HG03139 (cell line): ENCODE data around the gene GATA2.

Experiments used
- ATAC-seq: cut with Tn5 transposase; IDR thresholded peaks from one replicate; pipeline ENCODE4 v1.9.1; 2021; ENCODE audit not compliant: unreplicated experiment

GATA2 gene

GRCh38 chr3:128476659-128477058, 16.3 kb downstream of the GATA2 start:
- ATAC-seq = no peak

DNA sequence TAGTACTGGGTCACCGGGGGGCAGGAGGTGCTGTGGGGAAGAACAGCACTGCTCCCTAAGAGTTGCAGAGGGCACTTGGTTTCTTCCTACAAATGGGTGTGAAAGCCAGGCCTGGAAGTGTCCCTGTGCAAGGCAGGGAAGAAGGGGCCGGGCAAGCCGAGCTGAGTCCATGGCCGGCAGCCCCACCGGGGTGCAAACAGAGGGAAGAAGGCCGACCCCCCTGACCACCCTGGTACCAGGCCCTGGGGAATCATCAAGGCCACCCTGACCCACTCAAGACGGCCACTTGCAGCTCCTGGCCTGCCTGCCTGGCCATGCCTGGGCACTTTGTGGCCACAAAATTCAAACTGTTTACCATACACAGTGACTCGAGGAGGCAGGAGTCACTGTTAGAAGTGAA, 17.6 kb downstream of the GATA2 start:
- ATAC-seq = no peak

DNA sequence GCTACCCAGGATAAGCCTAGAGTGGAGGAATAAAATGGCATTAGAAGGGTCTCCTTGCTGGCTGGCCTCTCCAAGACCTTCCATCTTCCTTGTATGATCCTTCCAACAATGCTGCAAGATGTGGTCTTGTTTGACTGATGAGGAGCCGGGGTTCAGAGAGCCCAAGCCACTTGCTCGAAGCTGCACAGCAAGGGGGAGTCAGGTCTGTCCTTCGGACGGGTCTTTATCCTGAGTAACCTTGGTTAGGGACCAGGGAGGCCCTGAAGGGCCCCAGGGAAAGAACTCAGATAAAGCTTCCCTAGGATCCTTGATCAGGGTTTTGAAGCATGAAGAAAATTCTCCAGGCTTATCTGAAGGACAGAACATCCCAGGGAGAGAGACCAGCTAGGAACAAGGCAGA, 19.3 kb downstream of the GATA2 start:
- no peak for ATAC-seq

- no peak for ATAC-seq
These were observed 19.9 kb downstream of the GATA2 start for GRCh38 chr3:128473180-128473519.

DNA sequence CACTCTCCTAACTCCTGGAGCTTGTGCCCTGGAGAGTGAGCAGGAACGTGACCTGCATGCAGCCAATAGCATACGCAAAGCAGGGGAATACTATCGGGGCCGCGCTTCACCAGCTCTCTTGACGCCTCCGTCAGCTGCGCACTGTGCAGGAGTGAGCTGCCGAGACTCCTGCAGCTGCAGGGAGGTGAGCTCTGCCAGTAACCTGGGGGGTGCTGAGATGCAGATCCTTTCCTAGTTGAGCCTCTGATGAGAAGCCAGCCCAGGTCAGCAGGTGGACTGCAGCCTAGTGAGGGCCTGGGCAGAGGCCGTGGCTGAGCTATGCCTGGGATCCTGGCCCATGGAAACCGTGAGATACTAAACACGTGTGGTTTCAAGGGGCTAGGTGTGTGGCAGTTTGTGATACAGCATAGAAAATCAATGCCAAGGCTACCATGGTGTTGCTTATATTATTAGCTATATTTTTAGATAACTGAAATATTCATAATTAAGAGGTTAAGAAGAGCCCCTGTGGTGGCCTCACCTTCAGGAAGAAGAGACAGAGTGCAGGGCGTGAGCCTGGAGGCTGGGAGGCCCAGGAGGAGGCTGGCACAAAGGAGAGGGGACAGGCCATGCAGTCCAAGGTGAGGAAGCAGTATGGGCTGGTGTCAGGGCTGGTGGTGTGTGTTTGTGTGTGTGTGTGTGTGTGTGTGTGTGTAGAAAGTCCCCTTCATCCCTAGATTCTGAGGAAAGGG, 20.4 kb downstream of the GATA2 start:
- no peak for ATAC-seq

GRCh38 chr3:128471720-128472119, 21.3 kb downstream of the GATA2 start:
- ATAC-seq = no peak

DNA sequence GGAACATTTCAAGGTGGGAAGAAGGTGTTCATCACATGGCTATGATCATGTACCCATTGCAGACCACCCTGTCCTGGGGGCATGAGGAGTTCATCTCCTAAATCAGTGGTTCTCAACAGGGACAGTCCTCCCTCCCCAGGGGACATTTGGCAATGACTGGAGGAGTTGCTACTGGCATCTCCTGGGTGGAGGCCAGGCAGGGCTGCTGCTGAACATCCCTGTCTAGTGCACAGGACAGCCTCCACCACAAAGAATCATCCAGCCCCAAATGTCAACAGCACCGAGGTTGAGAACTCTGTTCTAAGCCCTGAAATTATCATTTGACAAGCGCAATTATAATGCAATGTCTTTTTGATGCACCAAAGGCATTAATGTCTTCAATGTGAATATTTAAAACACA, 21.9 kb downstream of the GATA2 start:
- ATAC-seq = no peak

GRCh38 chr3:128470134-128470899, 22.7 kb downstream of the GATA2 start:
- no peak for ATAC-seq

GRCh38 chr3:128469556-128469955, 23.4 kb downstream of the GATA2 start:
- no peak for ATAC-seq

DNA sequence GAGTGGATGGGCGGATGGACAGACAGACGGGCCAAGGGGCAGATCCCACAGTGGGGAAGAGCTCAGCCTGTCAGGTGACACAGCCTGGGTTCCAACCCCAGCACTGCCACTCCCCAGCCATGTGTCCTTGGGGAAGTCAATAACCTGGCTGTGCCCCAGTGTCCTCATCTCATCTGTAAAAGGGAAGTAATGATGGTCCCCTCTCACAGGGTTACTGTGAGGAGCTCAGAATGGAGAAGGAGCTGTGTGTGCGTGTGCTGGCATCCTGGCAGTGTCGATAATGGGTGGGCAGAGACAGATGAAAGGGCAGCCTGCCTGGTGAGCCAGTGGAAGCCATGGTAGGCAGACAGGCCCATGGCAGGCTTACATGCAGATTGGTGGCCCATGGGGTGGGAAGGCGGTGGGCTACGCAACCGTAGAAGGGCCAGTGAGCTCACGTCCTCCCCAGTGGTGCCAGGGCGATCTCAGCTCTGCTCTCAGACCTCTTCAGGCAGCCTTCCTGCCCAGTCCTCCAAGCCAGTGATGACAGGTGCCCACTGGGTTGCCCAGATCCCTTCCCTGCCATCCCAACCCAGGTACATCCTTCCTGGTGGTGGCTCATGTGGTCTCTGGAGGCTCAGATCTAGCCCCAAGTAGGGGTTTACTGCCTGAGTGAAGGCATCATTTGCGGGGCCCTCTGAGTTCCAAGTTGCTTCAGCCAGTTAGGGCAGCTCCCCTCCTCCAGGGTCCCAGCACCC, 24.0 kb downstream of the GATA2 start:
- ATAC-seq = no peak

GRCh38 chr3:128468285-128468790, 24.7 kb downstream of the GATA2 start:
- ATAC-seq = no peak

- no peak for ATAC-seq
These were observed 26.0 kb downstream of the GATA2 start, which contains the start of gene DNAJB8 for GRCh38 chr3:128466840-128467541. DNAJB8 (minus strand) TSS chr3:128466890; CDS start chr3:128463245, 3,645 bp downstream.

GRCh38 chr3:128464702-128465101, 28.3 kb downstream of the GATA2 start:
- no peak for ATAC-seq

- no peak for ATAC-seq
These were observed 28.8 kb downstream of the GATA2 start for GRCh38 chr3:128464188-128464587.

GRCh38 chr3:128463771-128464170, 29.2 kb downstream of the GATA2 start:
- no peak for ATAC-seq

GRCh38 chr3:128463354-128463753, 29.6 kb downstream of the GATA2 start:
- no peak for ATAC-seq

GRCh38 chr3:128462931-128463330, 30.1 kb downstream of the GATA2 start:
- no peak for ATAC-seq

DNA sequence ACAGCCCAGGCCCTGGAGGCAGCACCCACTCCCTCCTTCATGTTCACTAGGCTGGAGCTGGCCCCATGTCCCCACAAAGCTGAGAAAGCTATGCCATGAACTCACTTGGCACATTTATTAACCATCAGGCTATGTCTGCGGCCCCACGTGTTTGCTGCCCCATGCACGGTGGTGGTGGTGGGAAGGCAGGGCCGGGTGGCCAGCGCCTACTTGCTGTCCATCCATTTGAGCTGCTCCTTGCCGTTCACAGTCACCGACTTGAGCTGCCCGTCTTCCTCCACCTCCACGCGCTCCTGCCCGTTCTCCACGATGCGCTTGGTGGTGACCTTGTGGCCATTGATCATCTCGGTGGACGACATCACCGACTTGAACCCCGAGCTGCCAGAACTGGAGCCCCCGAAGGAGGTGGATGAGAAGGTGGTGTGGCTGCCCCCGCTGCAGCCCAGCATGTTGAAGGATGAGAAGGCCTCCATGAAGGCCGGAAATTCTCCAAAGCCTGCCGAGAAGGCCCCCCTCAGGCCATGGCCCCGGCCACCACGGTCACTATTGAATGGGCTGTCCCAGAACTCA, 30.6 kb downstream of the GATA2 start:
- ATAC-seq = no peak

GRCh38 chr3:128461731-128462130, 31.3 kb downstream of the GATA2 start:
- ATAC-seq = no peak

- no peak for ATAC-seq
These were observed 33.6 kb downstream of the GATA2 start for GRCh38 chr3:128459461-128459820.
